ENCODE data around the gene POLG2. TPM values are rescaled to one million over a fixed set of nuclear protein-coding genes. Genes with fewer than 3 reads are reported as not detected.
A peak's percentile ranks its signal among the peaks of the same experiment; 100 is the strongest.

Gene POLG2
- total and polyA plus RNA-seq, 9 of the 15 experiments (the other 6 are each of a cell fraction or from before 2014, with no cell fraction given), result 13.4 to 44.8 (median 37.0) TPM

- no peak for TF ChIP-seq ARID3B (CRISPR knock-in tag; IDR thresholded peaks at IDR 0.05; ENCODE audit: borderline replicate concordance)
- TF ChIP-seq ZNF830 (CRISPR knock-in tag; IDR thresholded peaks at IDR 0.05), result no peak
- no peak for TF ChIP-seq POLR3A (IDR thresholded peaks at IDR 0.05; ENCODE audit: borderline replicate concordance, extremely low read depth, insufficient read depth, insufficient read length)
- TF ChIP-seq VEZF1 (CRISPR knock-in tag; IDR thresholded peaks at IDR 0.05), result no peak
- peak; percentile 95 for TF ChIP-seq BRD4 (IDR thresholded peaks at IDR 0.05)
- no peak for TF ChIP-seq ZNF699 (CRISPR knock-in tag; IDR thresholded peaks at IDR 0.05; ENCODE audit: insufficient replicate concordance)
- TF ChIP-seq MCM7 (IDR thresholded peaks at IDR 0.05), result no peak
- no peak for TF ChIP-seq E2F4 (CRISPR knock-in tag; IDR thresholded peaks at IDR 0.05; ENCODE audit: low read depth)
- TF ChIP-seq HDGF (IDR thresholded peaks at IDR 0.05), result peak; percentile 38; the same call in 1 of the 2 replicates
- TF ChIP-seq ZNF23 (CRISPR knock-in tag; IDR thresholded peaks at IDR 0.05), result no peak
- peak; percentile 79 for TF ChIP-seq CREM (IDR thresholded peaks at IDR 0.05; ENCODE audit: low read depth)
- TF ChIP-seq PCBP1 (IDR thresholded peaks at IDR 0.05; ENCODE audit: low read depth, low read length, poor library complexity, severe bottlenecking), result peak; percentile 95
- TF ChIP-seq DIDO1 (tag; IDR thresholded peaks at IDR 0.05; ENCODE audit: low read depth), result no peak
- no peak for TF ChIP-seq ZNF224 (CRISPR knock-in tag; IDR thresholded peaks at IDR 0.05)
- TF ChIP-seq ZBTB34 (CRISPR knock-in tag; IDR thresholded peaks at IDR 0.05), result no peak
- no peak for TF ChIP-seq BRCA1 (IDR thresholded peaks at IDR 0.05)
- TF ChIP-seq BRCA1 (CRISPR knock-in tag; IDR thresholded peaks at IDR 0.05), result 0 out of 2 replicates have a peak, but pooled peaks have one; percentile 70
- no peak for TF ChIP-seq KAT2B (IDR thresholded peaks at IDR 0.05; ENCODE audit: low read depth, low read length)
- TF ChIP-seq ZNF740 (CRISPR knock-in tag; IDR thresholded peaks at IDR 0.05), result no peak
- no peak for TF ChIP-seq ZNF740 (tag; IDR thresholded peaks at IDR 0.05)
- TF ChIP-seq SMC3 (conservative IDR thresholded peaks at IDR 0.05; ENCODE audit: insufficient read depth, low read depth, low read length), result no peak
- peak in 1 of 2 experiments; percentile 64; a peak in 1 of 4 replicates for TF ChIP-seq SIN3A (IDR thresholded peaks at IDR 0.05; ENCODE audit: borderline replicate concordance in 2 of 2, control insufficient read depth in 1 of 2, low read depth in 2 of 2, low read length in 2 of 2)
Measured at GRCh38 chr17:64505340-64506200, 8.7 kb upstream of the POLG2 start (continued).
